ENCODE data around the gene TEX53. TPM values are rescaled to one million over a fixed set of nuclear protein-coding genes. Genes with fewer than 3 reads are reported as not detected.

The TEX53 gene
- total and polyA plus RNA-seq, 11 donors: not detected

DNA sequence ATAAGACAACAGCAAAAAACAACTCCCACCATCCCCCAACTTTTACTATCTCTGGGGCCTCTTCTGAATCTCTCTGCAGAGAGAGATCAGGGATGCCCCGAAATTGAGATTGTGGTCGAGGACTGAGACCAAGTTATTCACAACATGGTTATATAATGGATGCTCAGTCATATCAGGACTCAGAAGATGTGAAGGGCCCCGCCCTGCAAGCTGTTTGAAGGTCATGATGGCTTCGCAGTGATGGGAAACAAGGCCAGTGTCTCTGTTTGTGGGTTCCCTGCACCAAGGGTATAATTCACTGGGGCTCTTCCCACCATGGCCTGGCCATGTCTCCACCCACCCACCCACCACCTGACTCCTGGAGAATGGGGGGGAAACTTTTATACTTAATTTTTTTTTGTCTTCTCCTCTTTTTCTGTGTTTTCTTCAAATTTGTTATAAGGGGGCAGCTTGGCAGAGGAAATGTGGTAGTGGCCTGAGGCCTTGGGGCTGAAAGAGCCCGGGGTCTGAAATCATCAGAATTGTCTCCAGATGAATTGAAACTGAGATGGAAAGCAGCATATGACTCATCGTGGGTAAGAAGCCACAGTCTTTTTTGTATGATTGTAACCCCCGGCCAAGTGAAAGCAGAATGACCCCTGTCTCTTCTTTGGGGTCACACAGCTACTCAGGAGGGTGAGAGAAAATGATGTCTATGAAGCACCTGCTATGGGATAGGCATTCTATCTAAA, 39.4 kb upstream of the TEX53 start:
- DNase-seq: no peak
- Histone ChIP-seq H3K27me3 (peaks cover 0 to 11% (median 0%) of the 10 kb centered on the region in 9 donors), H3K4me3 (no peak overlapping the region), H3K9me3 (no peaks in the 10 kb centered on the region), H3K4me1 (peaks cover 0 to 6% (median 0%) of the 10 kb centered on the region in 12 donors), H3K36me3 (no peaks in the 10 kb centered on the region), H3K27ac (no peak overlapping the region)
- intact Hi-C loops (cut with DNase I): no loop called here
- no peak for TF ChIP-seq POLR2A (IDR thresholded peaks at IDR 0.05)
- TF ChIP-seq CTCF (IDR thresholded peaks at IDR 0.05): no peak
- ATAC-seq: no peak
- WGBS, 4 donors: 72 to 82% (median 77%) methylated on average over 7 of the region's 7 CpGs

GRCh38 chr9:114695948-114696347, 38.3 kb upstream of the TEX53 start:
- intact Hi-C loops (cut with DNase I): no loop called here
- 79 to 82% (median 80%) methylated on average over 2 of the region's 2 CpGs for WGBS, 4 donors
- DNase-seq (no peak), ATAC-seq (no peak)
- H3K27ac ChIP-seq: no peak overlapping the region
- TF ChIP-seq POLR2A (IDR thresholded peaks at IDR 0.05) (no peak), CTCF (IDR thresholded peaks at IDR 0.05) (no peak)
- no peak overlapping the region for H3K4me3 ChIP-seq
- H3K36me3 ChIP-seq: no peaks in the 10 kb centered on the region
- no peaks in the 10 kb centered on the region for H3K9me3 ChIP-seq
- peaks cover 0 to 6% (median 0%) of the 10 kb centered on the region in 12 donors for H3K4me1 ChIP-seq
- peaks cover 0 to 11% (median 0%) of the 10 kb centered on the region in 9 donors for H3K27me3 ChIP-seq

DNA sequence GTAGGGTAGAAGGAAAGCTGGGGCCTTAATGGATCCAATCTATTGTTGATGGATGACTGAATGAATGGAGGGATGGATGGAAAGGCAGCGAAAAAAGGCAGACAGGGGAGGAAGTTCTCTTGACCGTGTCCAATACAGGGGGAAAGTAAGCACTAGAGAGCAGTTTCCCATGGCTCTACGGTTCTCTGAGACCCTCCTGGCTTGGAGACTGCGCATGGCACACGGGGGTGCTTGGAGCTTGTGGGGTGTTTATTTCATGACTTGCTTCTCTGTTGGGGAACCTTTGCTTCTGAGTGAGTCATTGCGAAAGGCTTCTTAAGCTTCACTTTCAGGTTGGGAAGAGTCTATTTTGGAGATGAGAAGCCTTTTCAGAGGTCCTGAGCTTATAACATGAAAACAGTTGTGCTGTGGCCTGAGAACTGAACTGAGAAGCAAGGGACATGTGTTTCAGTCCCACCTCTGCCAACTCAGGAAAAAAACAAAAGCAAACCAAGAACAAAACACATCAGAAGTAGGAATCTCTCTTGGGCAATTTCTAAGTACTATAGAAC, 37.2 kb upstream of the TEX53 start:
- Histone ChIP-seq H3K27ac (no peak overlapping the region), H3K27me3 (peaks cover 0 to 11% (median 0%) of the 10 kb centered on the region in 9 donors), H3K9me3 (no peaks in the 10 kb centered on the region), H3K36me3 (no peaks in the 10 kb centered on the region), H3K4me1 (peaks cover 0 to 6% (median 0%) of the 10 kb centered on the region in 12 donors), H3K4me3 (no peak overlapping the region)
- ATAC-seq: no peak
- DNase-seq: no peak
- WGBS, 4 donors: 87 to 94% (median 89%) methylated on average over 6 of the region's 6 CpGs
- TF ChIP-seq CTCF (IDR thresholded peaks at IDR 0.05) (no peak), POLR2A (IDR thresholded peaks at IDR 0.05) (no peak)
- intact Hi-C loops (cut with DNase I): no loop called here

- no peaks in the 10 kb centered on the region for H3K36me3 ChIP-seq
- no peak overlapping the region for H3K4me3 ChIP-seq
- TF ChIP-seq POLR2A (IDR thresholded peaks at IDR 0.05): no peak
- no peak for TF ChIP-seq CTCF (IDR thresholded peaks at IDR 0.05)
- no peak for DNase-seq
- intact Hi-C loops (cut with DNase I): no loop called here
- no peak for ATAC-seq
- peaks cover 0 to 11% (median 0%) of the 10 kb centered on the region in 9 donors for H3K27me3 ChIP-seq
- WGBS, 4 donors: 83 to 91% (median 88%) methylated on average over 2 of the region's 2 CpGs
- H3K4me1 ChIP-seq: peaks cover 0 to 6% (median 0%) of the 10 kb centered on the region in 12 donors
- H3K9me3 ChIP-seq: no peaks in the 10 kb centered on the region
- H3K27ac ChIP-seq: no peak overlapping the region
These were observed 36.5 kb upstream of the TEX53 start for GRCh38 chr9:114694146-114694545.
